HepG2 (cell line): ENCODE measurements around the gene JADE2. TPM values are rescaled to one million over a fixed set of nuclear protein-coding genes. Genes with fewer than 3 reads are reported as not detected.

Experiments used
- BCL6 ChIP-seq: IDR thresholded peaks from 2 replicates; pipeline ENCODE4 v1.6.1; 2016; ENCODE audit warnings: missing genetic modification reagents, missing compliant biosample characterization
- BRF2 ChIP-seq: sonication (generic); formaldehyde crosslinking; IDR thresholded peaks from 2 replicates; pipeline ENCODE4 v1.8.1; 2022; ENCODE audit warnings: mild to moderate bottlenecking, missing genetic modification reagents
- CBX5 ChIP-seq: sonication (generic); formaldehyde crosslinking; IDR thresholded peaks from 2 replicates; pipeline ENCODE4 v1.4.0; 2020; ENCODE audit warnings: missing genetic modification reagents, borderline replicate concordance
- EEA1 ChIP-seq: sonication (generic); formaldehyde crosslinking; IDR thresholded peaks from 2 replicates; pipeline ENCODE4 v1.5.1; 2020; ENCODE audit warnings: mild to moderate bottlenecking, missing genetic modification reagents, borderline replicate concordance
- ELF3 ChIP-seq: IDR thresholded peaks from 2 replicates; pipeline ENCODE4 v1.6.1; 2016; ENCODE audit warnings: missing genetic modification reagents, missing compliant biosample characterization
- GFI1 ChIP-seq: sonication (generic); formaldehyde crosslinking; IDR thresholded peaks from 2 replicates; pipeline ENCODE4 v1.5.0; 2020; ENCODE audit warnings: missing genetic modification reagents, mild to moderate bottlenecking, borderline replicate concordance
- HNF4G ChIP-seq, 2 experiments: sonication (generic) in 1 of 2; formaldehyde crosslinking in 1 of 2; IDR thresholded peaks; 2 replicates each; pipeline versions ENCODE4 v1.4.0 to v1.6.1; 2011 to 2020; ENCODE audit warnings: borderline replicate concordance in 2 of 2, low read depth in 2 of 2, mild to moderate bottlenecking in 2 of 2, low read length in 1 of 2, missing genetic modification reagents in 1 of 2, moderate library complexity in 1 of 2
- MXD1 ChIP-seq: sonication (generic); formaldehyde crosslinking; IDR thresholded peaks from 2 replicates; pipeline ENCODE4 v1.4.0; 2020; ENCODE audit warnings: mild to moderate bottlenecking, missing genetic modification reagents
- PAWR ChIP-seq: sonication (generic); formaldehyde crosslinking; IDR thresholded peaks from 2 replicates; pipeline ENCODE4 v1.4.0; 2020; ENCODE audit warnings: missing genetic modification reagents, mild to moderate bottlenecking, borderline replicate concordance
- RXRA ChIP-seq: sonication (generic); formaldehyde crosslinking; IDR thresholded peaks from 2 replicates; pipeline ENCODE4 v1.5.1; 2020; ENCODE audit warnings: missing genetic modification reagents
- ZFP36L2 ChIP-seq: sonication (generic); formaldehyde crosslinking; IDR thresholded peaks from 2 replicates; pipeline ENCODE4 v1.4.0; 2020; ENCODE audit warnings: missing genetic modification reagents
- ZNF142 ChIP-seq: sonication (generic); formaldehyde crosslinking; IDR thresholded peaks from 2 replicates; pipeline ENCODE4 v1.4.0; 2020; ENCODE audit warnings: missing genetic modification reagents
- ZNF343 ChIP-seq: sonication (generic); formaldehyde crosslinking; IDR thresholded peaks from 2 replicates; pipeline ENCODE4 v1.4.0; 2020; ENCODE audit warnings: mild to moderate bottlenecking, missing genetic modification reagents
- ZNF362 ChIP-seq: sonication (generic); formaldehyde crosslinking; IDR thresholded peaks from 2 replicates; pipeline ENCODE4 v1.4.0; 2020; ENCODE audit warnings: missing genetic modification reagents, mild to moderate bottlenecking, borderline replicate concordance
- ZNF577 ChIP-seq: sonication (generic); formaldehyde crosslinking; IDR thresholded peaks from 2 replicates; pipeline ENCODE4 v1.4.0; 2020; ENCODE audit warnings: mild to moderate bottlenecking, low read depth, missing genetic modification reagents, borderline replicate concordance
- ZNF589 ChIP-seq: sonication (generic); formaldehyde crosslinking; conservative IDR thresholded peaks from 2 replicates; pipeline ENCODE4 v1.8.0; 2022; ENCODE audit warnings: mild to moderate bottlenecking, moderate library complexity, missing genetic modification reagents
- ZNF674 ChIP-seq: sonication (generic); formaldehyde crosslinking; IDR thresholded peaks from 2 replicates; pipeline ENCODE4 v1.5.0; 2020; ENCODE audit warnings: low read depth, mild to moderate bottlenecking, missing genetic modification reagents
- ZNF770 ChIP-seq: sonication (generic); formaldehyde crosslinking; IDR thresholded peaks from 2 replicates; pipeline ENCODE4 v1.5.0; 2020; ENCODE audit warnings: mild to moderate bottlenecking, missing genetic modification reagents
- polyA plus RNA-seq, 8 experiments: library from polyadenylated mRNA; depleted of rRNA in 3 of 8; stranded (reverse) in 7 of 8; unstranded in 1 of 8; fragments of >200 nt; fragmentation: Illumina TruSeq in 4 of 8; extraction: Trizol in 4 of 8; gene quantifications; 2 replicates each; pipeline versions ENCODE4 v1.2.1 to v1.2.3, GENCODE V29; 2011 to 2016; ENCODE audit warnings: low read depth in 4 of 8, missing spikeins in 1 of 8, mixed read lengths in 1 of 8; ENCODE audit not compliant: insufficient read depth in 1 of 8
- total RNA-seq, 5 experiments: library from RNA; depleted of rRNA; stranded (reverse); fragments of >200 nt; fragmentation: Illumina TruSeq; extraction: Trizol; gene quantifications; 2 replicates each; pipeline ENCODE4 v1.2.3, GENCODE V29; 2016; ENCODE audit warnings: low read depth in 1 of 5

JADE2 gene
- total and polyA plus RNA-seq, 2 of the 13 experiments (the other 11 are each of a cell fraction or from before 2014, with no cell fraction given) = 7.5 to 15.1 TPM

- TF ChIP-seq ZNF142 (CRISPR knock-in tag) = no peak
- no peak for TF ChIP-seq CBX5
- TF ChIP-seq ZNF674 (CRISPR knock-in tag) = no peak
- TF ChIP-seq ZNF770 (CRISPR knock-in tag) = peak; percentile 37; the same call in 1 of the 2 replicates
- TF ChIP-seq ZFP36L2 (CRISPR knock-in tag) = no peak
- TF ChIP-seq ZNF362 (CRISPR knock-in tag) = peak; percentile 73; the same call in 1 of the 2 replicates
- no peak for TF ChIP-seq BCL6 (CRISPR knock-in tag)
- no peak for TF ChIP-seq BRF2 (CRISPR knock-in tag)
- TF ChIP-seq HNF4G (IDR thresholded peaks at IDR 0.05; ENCODE audit: borderline replicate concordance, low read depth, low read length) = 0 out of 2 replicates have a peak, but pooled peaks have one; percentile 11
- no peak for TF ChIP-seq HNF4G (CRISPR knock-in tag; IDR thresholded peaks at IDR 0.05; ENCODE audit: borderline replicate concordance, low read depth)
- TF ChIP-seq PAWR (CRISPR knock-in tag) = no peak
- no peak for TF ChIP-seq GFI1 (CRISPR knock-in tag)
- TF ChIP-seq EEA1 (CRISPR knock-in tag) = no peak
- TF ChIP-seq ELF3 = no peak
- TF ChIP-seq MXD1 (CRISPR knock-in tag) = no peak
- TF ChIP-seq ZNF577 (CRISPR knock-in tag) = no peak
- no peak for TF ChIP-seq RXRA (CRISPR knock-in tag)
- TF ChIP-seq ZNF589 (CRISPR knock-in tag) = no peak
- TF ChIP-seq ZNF343 = no peak
Measured at GRCh38 chr5:134489227-134489944, 36.1 kb upstream of the JADE2 start (continued).
